ENCODE measurements around the gene GLUL. TPM values are rescaled to one million over a fixed set of nuclear protein-coding genes. Genes with fewer than 3 reads are reported as not detected.
A peak's percentile ranks its signal among the peaks of the same experiment; 100 is the strongest.

GLUL gene
- total RNA-seq, 6 experiments from 2014 or later: 184 to 493 (median 389) TPM

DNA sequence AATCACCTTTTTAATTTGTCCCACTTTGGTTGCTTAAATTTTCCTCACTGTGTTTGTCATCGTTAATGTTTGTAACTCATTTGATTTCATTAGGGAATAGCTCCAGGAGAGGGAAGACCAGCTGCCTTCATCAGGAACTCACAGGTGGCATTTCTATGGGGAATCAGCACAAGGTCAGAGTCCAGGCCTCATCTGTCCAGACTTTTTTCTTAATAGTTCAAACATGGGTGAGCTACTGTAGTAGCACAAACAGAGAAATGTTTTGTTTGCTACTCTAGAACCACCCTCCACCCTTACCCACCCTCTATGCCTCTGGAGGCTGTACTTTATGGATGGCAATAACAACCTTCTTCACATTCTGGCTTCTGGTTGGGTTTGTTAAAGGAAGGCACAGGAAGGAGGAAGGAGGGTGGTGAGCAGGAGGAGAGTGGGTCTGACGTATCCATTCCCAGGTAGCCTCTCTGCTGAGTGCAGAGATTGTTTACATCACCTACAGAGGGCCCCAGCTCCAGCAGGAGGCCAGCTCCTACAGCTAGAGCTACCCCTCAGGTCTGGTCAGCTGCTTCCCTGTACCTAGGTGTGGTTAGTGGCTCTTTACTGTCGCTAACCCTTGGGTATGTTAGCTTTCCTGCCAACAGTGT lies 17.0 kb upstream of the GLUL start:
- H3K4me1 ChIP-seq: peaks cover 0 to 6% (median 0%) of the 10 kb centered on the region in 4 donors
- DNase-seq (no peak), ATAC-seq (peak; percentile 14 to 67 (median 49))
- H3K9me3 ChIP-seq: no peaks in the 10 kb centered on the region
- TF ChIP-seq, protein P1, sequence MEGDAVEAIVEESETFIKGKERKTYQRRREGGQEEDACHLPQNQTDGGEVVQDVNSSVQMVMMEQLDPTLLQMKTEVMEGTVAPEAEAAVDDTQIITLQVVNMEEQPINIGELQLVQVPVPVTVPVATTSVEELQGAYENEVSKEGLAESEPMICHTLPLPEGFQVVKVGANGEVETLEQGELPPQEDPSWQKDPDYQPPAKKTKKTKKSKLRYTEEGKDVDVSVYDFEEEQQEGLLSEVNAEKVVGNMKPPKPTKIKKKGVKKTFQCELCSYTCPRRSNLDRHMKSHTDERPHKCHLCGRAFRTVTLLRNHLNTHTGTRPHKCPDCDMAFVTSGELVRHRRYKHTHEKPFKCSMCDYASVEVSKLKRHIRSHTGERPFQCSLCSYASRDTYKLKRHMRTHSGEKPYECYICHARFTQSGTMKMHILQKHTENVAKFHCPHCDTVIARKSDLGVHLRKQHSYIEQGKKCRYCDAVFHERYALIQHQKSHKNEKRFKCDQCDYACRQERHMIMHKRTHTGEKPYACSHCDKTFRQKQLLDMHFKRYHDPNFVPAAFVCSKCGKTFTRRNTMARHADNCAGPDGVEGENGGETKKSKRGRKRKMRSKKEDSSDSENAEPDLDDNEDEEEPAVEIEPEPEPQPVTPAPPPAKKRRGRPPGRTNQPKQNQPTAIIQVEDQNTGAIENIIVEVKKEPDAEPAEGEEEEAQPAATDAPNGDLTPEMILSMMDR (IDR thresholded peaks at IDR 0.05): no peak
- no peak for TF ChIP-seq POLR2A (IDR thresholded peaks at IDR 0.05)
- H3K27me3 ChIP-seq: no peaks in the 10 kb centered on the region
- no peaks in the 10 kb centered on the region for H3K36me3 ChIP-seq
- intact Hi-C loops (cut with DNase I): loop anchor here in 1 of 2 donors (10.0 kb wide), 1 partner anchor 324 kb away; no protein-coding TSS in a partner anchor
- no peak overlapping the region for H3K4me3 ChIP-seq
- no peak overlapping the region for H3K27ac ChIP-seq
- WGBS (ENCODE audit: insufficient coverage, low coverage, low lambda C conversion rate, missing lambda C conversion rate): 46% methylated on average over 2 of the region's 3 CpGs

DNA sequence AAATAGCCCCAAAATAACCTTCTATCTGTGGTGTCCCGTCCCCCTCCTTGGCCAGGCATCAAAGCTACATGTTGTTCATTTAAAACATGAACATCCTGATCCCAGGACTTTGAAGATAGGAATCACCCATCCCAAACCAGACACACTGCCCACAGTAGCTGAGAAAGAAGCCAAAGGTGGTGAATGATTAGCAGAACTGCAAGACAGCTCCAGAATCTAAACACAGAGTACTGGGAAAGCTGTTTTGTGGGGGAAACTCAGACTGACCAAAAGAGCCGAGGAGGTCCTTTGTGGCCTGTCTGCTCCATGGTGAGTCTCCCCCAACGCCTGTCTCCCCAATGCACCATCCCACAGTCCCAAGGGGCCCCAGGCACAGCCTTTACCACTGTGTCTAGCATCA lies 16.1 kb upstream of the GLUL start:
- H3K4me1 ChIP-seq: peaks cover 0 to 6% (median 0%) of the 10 kb centered on the region in 4 donors
- ATAC-seq: peak; percentile 13 to 66 (median 42)
- no peaks in the 10 kb centered on the region for H3K9me3 ChIP-seq
- DNase-seq: no peak
- WGBS (ENCODE audit: insufficient coverage, low coverage, low lambda C conversion rate, missing lambda C conversion rate): 23% methylated on average over 3 of the region's 3 CpGs
- intact Hi-C loops (cut with DNase I): loop anchor here in 1 of 2 donors (10.0 kb wide), 1 partner anchor 323 kb away; no protein-coding TSS in a partner anchor
- H3K27me3 ChIP-seq: no peaks in the 10 kb centered on the region
- no peak overlapping the region for H3K4me3 ChIP-seq
- no peak overlapping the region for H3K27ac ChIP-seq
- TF ChIP-seq, protein P1 (IDR thresholded peaks at IDR 0.05): no peak
- no peak for TF ChIP-seq POLR2A (IDR thresholded peaks at IDR 0.05)
- H3K36me3 ChIP-seq: no peaks in the 10 kb centered on the region

DNA sequence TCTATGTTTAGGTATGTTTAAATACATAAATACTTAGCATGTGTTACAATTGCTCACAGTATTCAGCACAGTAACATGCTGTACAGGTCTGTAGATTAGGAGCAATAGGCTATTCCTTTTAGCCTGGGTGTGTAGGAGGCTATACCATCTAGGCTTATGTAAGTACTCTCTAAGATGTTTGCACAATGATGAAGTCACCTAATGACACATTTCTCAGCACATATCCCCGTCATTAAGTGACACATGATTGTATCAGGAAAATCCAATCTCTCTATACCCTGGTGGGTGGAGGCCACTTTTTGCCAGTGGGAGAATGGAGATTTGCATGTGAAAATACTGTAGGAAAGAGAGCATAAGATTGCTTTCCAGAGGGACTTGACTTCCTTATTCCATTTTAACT lies 14.4 kb upstream of the GLUL start:
- no peaks in the 10 kb centered on the region for H3K27me3 ChIP-seq
- intact Hi-C loops (cut with DNase I): loop anchor here in 1 of 2 donors (10.0 kb wide), 1 partner anchor 321 kb away; no protein-coding TSS in a partner anchor
- no peaks in the 10 kb centered on the region for H3K36me3 ChIP-seq
- 67% methylated on average over 1 of the region's 1 CpG for WGBS (ENCODE audit: insufficient coverage, low coverage, low lambda C conversion rate, missing lambda C conversion rate)
- TF ChIP-seq, protein P1 (IDR thresholded peaks at IDR 0.05): no peak
- no peak overlapping the region for H3K4me3 ChIP-seq
- DNase-seq: no peak
- H3K9me3 ChIP-seq: no peaks in the 10 kb centered on the region
- ATAC-seq: no peak
- H3K4me1 ChIP-seq: peaks cover 0 to 6% (median 0%) of the 10 kb centered on the region in 4 donors
- H3K27ac ChIP-seq: no peak overlapping the region

DNA sequence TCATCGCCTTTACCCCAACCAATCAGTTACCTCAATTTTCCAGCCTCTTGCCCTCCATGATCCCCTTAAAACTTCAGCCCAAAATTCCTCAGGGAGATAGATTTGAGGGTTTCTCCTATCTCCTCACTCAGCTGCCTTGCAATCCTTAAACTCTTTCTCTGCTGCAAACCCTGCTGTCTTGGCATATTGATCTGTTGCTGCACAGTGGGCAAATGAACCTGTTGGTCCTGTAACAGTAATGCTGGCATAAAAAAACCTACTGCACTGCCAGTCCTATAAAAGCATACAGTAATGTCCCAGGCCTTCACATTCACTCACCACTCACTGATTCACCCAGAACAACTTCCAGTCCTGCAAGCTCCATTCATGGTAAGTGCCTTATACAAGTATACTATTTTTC lies 14.0 kb upstream of the GLUL start:
- ATAC-seq (no peak), DNase-seq (no peak)
- 88% methylated on average over 1 of the region's 1 CpG for WGBS (ENCODE audit: insufficient coverage, low coverage, low lambda C conversion rate, missing lambda C conversion rate)
- Histone ChIP-seq H3K27me3 (no peaks in the 10 kb centered on the region), H3K9me3 (no peaks in the 10 kb centered on the region), H3K4me3 (no peak overlapping the region), H3K4me1 (peaks cover 0 to 4% (median 0%) of the 10 kb centered on the region in 4 donors), H3K36me3 (no peaks in the 10 kb centered on the region), H3K27ac (no peak overlapping the region)
- intact Hi-C loops (cut with DNase I): loop anchor here in 1 of 2 donors (10.0 kb wide), 1 partner anchor 321 kb away; no protein-coding TSS in a partner anchor
- TF ChIP-seq, protein P1 (IDR thresholded peaks at IDR 0.05): no peak
- no peak for TF ChIP-seq POLR2A (IDR thresholded peaks at IDR 0.05)
